Measurements from ENCODE around the gene NOTCH2.
"Not testable (repeated sequence)": the region's sequence is repeated elsewhere in the genome, so short reads cannot be mapped to it uniquely, and the experiment has no call there.

NOTCH2 gene

DNA sequence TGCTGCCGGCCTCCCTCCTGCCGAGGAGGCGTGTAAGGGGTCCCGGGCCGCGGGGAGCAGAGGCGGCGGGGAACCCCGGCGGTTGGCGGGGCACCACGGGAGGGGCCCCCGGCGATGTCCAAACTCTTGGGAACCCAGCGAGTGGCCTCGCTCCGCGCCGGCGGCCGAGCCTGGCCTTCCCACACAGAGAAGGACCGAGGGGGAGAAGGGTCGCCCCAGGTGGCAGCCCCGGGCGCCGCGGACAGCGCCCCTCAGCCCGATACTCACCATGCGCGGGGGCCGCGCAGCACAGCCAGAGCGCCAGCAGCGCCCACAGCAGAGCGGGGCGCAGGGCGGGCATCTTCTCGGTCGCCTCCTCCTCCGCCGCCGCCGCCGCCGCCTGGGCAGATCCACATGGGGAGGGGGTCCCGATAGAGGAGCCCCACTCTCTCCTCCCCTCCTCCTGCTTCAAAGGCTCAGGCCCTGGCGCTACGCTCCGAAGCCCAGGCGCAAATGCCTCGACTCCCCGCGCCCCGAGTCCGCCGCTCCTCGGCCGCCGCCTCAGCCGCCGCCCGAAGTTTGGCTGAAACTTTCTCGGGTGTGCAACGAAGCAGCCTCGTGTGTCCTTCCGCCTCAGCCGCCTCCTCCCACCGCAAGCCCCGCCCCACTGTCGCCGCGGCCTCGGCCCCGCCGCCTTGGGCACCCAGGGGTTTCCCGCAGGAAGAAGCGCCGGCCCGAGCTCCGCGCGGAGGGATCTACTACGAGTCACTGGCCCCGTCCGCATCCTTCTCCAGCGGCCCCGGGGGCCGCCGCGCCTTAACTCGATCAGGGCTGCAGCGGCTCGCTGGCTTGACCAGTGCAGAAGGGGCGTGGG lies at the start of gene NOTCH2:
Gene NOTCH2 (minus strand): TSS at position 596 of the 853 bp plus-strand sequence. CDS start 256 bp downstream, at position 340.
- peak; percentile 54 for DNase-seq

DNA sequence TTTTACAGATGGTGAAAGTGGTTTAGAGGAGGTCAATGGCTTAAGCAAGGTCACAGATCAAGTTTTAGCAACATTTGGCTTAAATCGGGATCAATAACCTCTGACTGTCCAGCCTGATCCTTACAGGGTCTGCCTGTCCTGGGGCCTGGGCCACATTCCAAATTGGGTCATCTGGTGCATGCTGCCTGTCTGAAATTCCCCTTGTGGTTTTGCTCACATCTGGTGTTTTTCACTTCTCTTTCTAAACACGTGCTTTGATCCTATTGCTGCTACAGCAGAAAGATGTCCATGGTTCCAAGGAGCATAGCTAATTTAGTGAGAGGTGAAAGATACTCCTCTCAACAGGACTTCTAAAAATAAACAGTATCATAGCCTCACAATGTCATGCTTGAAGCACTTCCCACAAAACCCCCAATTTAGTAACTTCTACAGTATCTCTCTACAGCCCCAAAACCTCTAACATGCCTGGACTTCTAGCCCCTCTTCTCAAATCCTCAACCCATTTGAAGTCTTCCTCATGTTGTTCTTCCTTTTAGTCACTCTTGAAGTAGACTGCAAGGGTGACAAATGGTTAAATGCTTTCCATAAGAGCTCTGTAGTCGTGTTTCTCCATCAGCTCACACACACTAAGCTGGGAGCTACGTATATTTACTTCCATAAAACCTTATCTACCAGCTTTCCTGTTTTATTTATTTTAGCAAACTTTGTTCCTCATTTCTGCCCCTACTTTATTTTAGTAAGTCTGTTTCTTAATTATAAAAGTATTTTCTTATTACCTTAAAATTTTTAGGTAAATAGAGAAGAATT lies 48.1 kb upstream of the NOTCH2 start:
- DNase-seq: peak; percentile 65

GRCh38 chr1:120116094-120116493 lies 46.6 kb upstream of the NOTCH2 start:
- not testable (repeated sequence) for DNase-seq

- not testable (repeated sequence) for DNase-seq
Observed at GRCh38 chr1:120113134-120113533, 43.7 kb upstream of the NOTCH2 start.

- not testable (repeated sequence) for DNase-seq
Observed at GRCh38 chr1:120112212-120112611, 42.8 kb upstream of the NOTCH2 start.

DNA sequence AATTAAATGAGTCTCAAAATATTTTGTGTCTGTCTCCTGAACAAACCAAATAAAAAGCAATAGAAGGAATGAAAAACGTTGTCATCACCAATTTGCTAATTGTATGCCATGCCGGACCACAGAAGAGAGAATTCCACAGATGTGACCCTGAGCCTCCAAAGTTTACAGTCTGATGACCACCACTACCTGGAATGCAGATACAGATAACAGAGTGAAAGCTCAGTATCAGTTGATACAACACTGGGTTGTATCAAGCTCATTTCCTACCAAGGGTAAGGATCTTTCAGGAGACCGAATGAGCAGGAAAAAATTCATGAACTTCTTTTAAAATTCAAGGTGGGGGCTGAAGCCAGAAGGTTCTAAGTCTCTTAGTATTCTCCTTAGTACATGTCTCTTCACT lies 42.3 kb upstream of the NOTCH2 start:
- not testable (repeated sequence) for DNase-seq

DNA sequence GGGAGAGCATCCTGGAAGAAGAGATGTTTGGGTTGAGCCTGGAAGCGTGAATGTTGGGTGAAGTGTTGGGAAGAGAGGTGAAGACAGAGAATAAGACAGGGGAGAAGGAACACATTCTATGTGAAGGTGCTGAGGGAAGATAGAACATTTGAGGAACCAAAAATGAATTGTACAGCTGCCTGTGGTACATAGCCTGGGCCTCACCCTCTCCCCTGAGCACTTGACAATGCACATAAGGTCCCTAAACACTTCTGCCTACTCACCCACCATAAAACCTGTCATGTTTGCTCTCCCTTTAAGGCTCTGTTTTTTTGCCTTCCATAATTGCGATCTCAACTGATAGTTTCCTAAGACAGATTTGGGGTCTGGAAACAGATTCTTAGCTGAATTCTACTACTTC lies 41.5 kb upstream of the NOTCH2 start:
- not testable (repeated sequence) for DNase-seq

DNA sequence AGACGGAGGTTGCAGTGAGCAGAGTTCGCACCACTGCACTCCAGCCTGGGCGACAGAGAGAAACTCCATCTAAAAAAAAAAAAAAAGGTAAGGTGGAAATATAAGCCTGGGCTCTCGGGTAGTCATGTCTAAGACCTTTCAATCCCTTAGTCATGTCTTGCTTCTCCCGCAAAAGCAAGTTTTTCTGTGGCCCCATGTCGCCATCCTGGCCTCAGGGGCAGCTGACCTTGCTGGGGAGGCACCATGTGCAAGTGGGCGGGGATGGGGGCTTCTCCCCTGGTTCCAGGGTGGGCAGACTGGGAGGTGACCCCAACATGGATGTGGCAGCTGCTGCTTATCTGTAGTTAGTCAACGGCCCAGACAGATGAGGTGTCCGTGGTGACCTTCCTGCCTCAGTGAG lies 40.2 kb upstream of the NOTCH2 start:
- not testable (repeated sequence) for DNase-seq

GRCh38 chr1:120109180-120109579 lies 39.7 kb upstream of the NOTCH2 start:
- not testable (repeated sequence) for DNase-seq

DNA sequence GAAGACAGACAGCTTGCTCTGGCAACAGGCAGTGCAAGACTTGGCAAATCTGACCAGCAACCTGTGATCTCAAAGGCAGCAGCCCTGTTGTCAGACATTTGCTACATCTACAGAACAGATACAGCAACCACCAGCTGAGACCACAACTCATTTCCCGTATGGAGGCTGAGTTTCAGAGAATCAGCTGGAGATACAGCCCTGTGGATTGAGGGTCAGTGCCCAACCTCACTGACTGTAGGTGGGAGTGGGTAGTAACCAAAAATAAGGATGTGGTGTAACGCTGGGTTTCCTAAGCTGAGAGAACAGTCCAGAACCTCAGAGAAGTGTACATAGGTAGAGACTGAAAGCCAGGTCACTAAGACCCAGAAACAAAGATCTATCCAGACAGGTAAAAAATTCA lies 35.8 kb upstream of the NOTCH2 start:
- not testable (repeated sequence) for DNase-seq

- DNase-seq: not testable (repeated sequence)
Observed at GRCh38 chr1:120103768-120104167, 34.3 kb upstream of the NOTCH2 start.

DNA sequence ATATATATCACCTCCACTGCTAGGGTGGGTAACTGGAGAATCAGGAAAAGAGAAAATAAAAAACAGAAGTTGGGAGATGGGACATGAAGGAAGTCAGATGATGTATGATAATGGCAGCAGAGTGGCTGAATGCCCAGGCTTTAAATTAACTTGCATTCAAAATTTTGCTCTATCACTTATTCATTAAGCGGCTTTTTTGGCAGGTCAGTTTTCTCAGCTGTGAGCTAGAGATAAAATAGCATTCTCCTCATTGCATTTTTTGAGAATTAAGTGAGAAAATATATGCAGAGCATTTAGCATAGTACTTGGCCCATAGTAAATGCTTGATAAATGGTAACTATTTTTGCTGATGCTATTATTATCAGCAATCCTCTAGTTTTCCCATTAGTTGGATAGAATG lies 32.1 kb upstream of the NOTCH2 start:
- not testable (repeated sequence) for DNase-seq

- DNase-seq: not testable (repeated sequence)
Observed at GRCh38 chr1:120100590-120100989, 31.1 kb upstream of the NOTCH2 start.

GRCh38 chr1:120098986-120099759 lies 29.7 kb upstream of the NOTCH2 start:
- not testable (repeated sequence) for DNase-seq

- DNase-seq: not testable (repeated sequence)
Observed at GRCh38 chr1:120096981-120097545, 27.6 kb upstream of the NOTCH2 start.

DNA sequence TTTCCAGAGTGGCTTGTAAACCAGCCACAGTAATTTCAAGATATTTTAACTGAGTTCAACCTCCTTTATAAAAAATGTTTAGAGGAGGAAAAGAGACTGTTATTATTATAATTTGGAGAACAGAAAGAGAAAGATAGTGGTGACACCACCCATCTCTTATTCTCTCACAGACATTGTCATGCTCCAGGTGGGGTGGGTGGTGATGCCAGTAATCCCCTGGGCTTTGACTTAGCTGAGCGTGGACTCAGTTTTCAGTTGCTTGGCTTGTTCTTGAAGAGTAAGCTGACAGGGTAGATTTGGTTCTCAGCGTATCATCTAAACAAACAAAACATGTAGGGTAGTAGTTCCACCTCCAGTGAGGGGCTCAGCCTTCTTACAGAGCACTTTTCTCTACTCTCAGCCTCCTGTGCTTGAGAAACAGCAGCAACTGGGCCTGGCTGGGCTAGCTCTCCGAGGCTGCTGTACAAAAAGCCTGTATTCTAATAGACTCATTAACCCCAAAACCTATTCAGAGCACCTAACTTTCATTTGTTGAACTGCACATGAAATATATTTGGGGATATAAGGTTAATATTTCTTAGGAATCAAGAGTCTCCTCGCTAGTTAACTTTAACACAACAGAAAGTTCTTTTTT lies 24.2 kb upstream of the NOTCH2 start:
- not testable (repeated sequence) for DNase-seq

DNA sequence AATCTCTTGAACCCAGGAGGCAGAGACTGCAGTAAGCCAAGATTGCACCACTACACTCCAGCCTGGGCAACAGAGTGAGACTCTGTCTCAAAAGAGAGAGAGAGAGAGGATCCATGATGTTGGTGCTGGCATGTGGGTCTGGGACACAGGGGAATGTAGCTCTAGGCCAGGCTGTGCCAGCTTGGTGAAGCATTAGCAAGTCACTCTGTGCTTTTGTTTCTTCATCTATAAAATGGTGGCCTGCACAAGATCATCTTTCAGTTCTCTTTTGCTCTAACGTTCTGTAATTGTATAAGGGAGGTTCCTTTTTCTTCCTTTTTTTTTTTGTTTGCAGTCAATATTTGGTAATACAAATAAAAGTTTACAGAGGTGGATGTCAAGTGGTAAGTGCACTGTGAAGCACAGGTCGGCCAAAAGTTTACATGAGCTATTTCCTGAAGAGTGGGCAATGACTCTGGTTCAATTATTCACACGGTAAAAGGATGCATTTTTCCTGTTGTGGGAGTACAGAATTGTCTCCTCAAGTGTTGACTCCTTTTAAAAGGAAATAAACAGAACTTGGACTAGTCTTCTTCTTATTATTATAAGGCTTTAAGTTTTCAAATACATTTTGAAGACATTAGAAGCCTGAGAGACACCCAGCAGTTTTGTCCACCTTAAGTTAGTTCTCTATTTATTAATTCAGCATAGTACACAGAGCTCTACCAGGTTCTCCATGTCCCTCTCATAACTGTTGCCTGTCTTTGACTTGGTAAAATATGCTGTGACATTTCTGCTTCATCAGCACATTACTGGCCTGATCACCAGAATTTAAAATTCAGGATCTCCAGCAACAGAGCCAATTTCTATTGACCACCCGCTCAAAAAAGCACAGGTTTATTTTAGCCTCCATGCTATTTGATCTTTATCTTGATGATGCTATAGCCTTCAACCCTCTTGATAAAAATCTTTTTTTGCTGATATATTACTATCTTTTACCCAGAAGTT lies 23.1 kb upstream of the NOTCH2 start:
- peak; percentile 41 for DNase-seq

GRCh38 chr1:120090830-120091229 lies 21.4 kb upstream of the NOTCH2 start:
- DNase-seq: not testable (repeated sequence)

DNA sequence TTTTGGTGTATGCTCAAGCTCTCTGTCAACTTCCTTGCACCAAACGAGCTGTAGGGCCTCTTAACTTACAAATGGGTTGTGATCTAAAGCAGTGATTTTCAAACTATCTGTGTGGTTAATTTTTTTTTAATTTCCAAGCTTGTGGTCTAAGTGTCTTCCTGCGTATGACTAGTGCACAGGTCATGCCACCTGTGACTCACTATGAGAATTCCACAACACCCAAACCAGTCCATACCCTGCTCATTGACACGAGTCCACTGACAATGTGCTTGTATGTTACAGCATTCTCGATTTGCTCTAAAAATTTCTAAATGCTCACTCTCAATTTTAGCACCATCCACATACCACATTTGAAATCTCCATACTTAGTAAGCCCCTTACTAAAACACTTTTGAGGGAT lies 18.5 kb upstream of the NOTCH2 start:
- not testable (repeated sequence) for DNase-seq

GRCh38 chr1:120069920-120070214 lies 405 bp upstream of the NOTCH2 start:
- not testable (repeated sequence) for DNase-seq

DNA sequence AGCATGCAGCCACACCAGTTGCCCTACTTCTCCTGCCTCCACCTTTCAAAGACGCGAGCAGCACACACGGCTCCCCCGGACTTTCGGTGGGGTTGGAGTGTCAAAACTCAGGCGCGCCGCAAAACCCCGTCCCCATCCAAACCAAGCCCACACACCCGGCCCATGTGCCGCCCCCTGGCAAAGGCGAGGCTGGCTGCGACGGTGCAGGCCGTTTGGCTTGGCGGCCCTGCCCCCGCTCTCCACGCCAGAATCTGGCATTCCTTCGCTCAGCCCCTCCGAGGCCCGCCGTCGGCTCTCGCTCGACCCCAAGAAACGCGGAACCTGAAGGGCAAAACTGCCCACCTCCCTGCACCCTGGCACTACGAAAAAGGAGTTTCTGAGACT lies 787 bp downstream of the NOTCH2 start:
- not testable (repeated sequence) for DNase-seq
